ENCODE results near the gene CYB561D2.

The CYB561D2 gene

GRCh38 chr3:50388720-50389413 is 38.2 kb downstream of the CYB561D2 start:
- DNase-seq = no peak

GRCh38 chr3:50389414-50389767 is 38.7 kb downstream of the CYB561D2 start:
- DNase-seq = no peak

- peak in 31 of 51 donors; percentile 6 to 63 (median 30) for DNase-seq
Measured at GRCh38 chr3:50390508-50391224, 40.0 kb downstream of the CYB561D2 start.

- peak in 22 of 51 donors; percentile 3 to 50 (median 18) for DNase-seq
Measured at GRCh38 chr3:50392101-50392715, 41.5 kb downstream of the CYB561D2 start.

DNA sequence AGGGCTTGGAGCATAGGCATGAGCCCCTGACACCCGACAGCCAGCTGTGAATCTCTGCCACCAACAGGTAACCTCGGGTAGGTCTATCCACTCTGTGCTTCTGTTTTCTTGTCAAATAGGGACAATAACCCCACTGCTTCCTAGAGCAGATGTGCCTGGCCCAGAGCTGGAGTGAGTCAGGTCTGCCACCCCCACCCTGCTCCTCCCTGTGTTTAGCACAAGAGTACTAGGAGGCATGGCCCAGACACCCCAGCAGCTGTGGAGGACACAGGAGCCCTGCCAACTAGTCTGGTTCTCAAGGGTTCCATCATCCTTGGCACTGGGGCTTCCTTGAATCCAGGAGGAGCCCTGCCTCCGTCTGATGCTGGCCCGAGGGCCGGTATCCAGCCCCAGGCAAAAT is 42.4 kb downstream of the CYB561D2 start:
- no peak for DNase-seq

DNA sequence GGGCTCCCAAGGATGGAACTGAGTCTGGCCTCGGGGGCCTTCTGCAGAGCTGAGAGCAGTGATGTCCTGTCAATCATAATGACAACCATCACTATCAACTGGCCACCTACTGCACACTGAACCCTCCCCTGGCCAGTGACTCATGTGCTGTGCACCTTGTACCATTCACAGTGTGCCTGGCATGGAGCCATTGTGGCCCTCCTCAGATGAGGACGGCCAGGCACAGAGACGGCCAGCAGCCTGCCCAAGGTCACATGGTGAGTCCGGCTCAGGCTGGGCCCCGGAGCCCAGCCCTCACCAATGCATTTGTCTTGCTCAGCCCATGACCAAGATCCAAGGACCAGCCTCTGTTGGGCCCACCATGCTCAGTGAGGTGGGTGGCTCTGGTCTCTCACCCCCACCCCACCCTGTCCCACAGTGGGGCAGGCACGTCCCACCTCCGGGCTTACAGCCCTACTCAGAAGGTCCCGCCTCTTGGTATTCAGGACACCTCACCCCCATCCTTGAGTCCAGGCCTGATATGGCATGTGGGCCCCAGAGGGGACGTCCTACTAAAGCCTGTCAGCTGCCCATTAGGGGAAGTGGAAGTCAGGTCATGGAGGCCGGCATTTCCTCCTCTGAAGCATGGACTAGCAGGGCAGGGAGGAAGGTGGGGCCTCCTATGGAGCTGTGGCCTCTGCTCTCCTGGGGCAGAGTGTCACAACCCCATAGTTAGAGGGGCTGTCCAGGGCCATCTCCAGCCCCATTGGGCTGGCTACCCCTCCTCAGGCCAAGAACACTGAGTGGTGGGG is 44.6 kb downstream of the CYB561D2 start:
- no peak for DNase-seq

- DNase-seq = peak in 2 of 51 donors; percentile 5 to 13
Measured at GRCh38 chr3:50396502-50396901, 45.8 kb downstream of the CYB561D2 start.

DNA sequence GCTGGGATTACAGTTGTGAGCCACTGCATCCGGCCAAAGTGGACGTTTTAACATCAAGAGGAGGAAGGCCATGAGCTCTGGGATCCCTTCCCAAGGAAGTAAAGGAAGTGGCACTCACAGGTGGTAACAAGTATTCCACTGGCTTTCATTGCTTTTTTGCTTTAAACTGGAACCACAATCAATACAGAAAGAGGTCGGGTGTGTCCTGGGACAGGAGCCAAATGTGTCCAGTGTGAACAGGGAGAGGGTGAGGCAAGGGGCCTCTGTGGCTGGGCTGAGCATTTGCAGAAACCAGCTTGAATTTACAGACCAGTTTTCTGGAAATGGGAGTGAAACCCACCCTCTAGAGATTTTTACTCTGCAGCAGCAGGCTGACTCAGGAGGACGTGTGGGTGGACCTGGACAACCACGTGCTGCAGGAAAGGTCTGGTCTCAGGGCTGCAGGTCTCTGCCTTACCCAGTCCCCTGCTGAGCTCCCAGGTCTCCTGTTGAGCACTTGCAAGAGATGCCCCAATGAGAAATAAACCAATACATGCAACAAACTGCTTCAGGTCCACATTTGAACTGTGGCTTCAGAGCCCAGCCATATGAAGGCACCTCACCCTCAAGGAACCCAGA is 51.4 kb downstream of the CYB561D2 start:
- no peak for DNase-seq
